Hindlimb muscle (tissue), 1 donor: ENCODE measurements around the gene RAB3C. TPM values are rescaled to one million over a fixed set of nuclear protein-coding genes. Genes with fewer than 3 reads are reported as not detected.
A peak's percentile ranks its signal among the peaks of the same experiment; 100 is the strongest.
"Not testable (repeated sequence)": the region's sequence is repeated elsewhere in the genome, so short reads cannot be mapped to it uniquely, and the experiment has no call there.

Experiments used
- DNase-seq: peaks from one replicate; pipeline ENCODE4 v3.0.0-alpha.2; 2013
- polyA plus RNA-seq: library from polyadenylated mRNA; unstranded; fragments of 120-200 nt; gene quantifications from one replicate; pipeline ENCODE4 v1.2.1, GENCODE V29; 2013; ENCODE audit not compliant: insufficient read length

Gene RAB3C
- polyA plus RNA-seq, 1 donor = 0.43 TPM

- DNase-seq = no peak
Observed at GRCh38 chr5:58677650-58678049, 94.8 kb downstream of the RAB3C start.

- DNase-seq = no peak
Observed at GRCh38 chr5:58680503-58680902, 97.6 kb downstream of the RAB3C start.

GRCh38 chr5:58681943-58682342 lies 99.1 kb downstream of the RAB3C start:
- DNase-seq = no peak

GRCh38 chr5:58683567-58683966 lies 100.7 kb downstream of the RAB3C start:
- DNase-seq = no peak

GRCh38 chr5:58687079-58687478 lies 104.2 kb downstream of the RAB3C start:
- DNase-seq = no peak

GRCh38 chr5:58687595-58687994 lies 104.7 kb downstream of the RAB3C start:
- no peak for DNase-seq

GRCh38 chr5:58699088-58699761 lies 116.3 kb downstream of the RAB3C start:
- DNase-seq = not testable (repeated sequence)

GRCh38 chr5:58699762-58700118 lies 116.9 kb downstream of the RAB3C start:
- no peak for DNase-seq

- DNase-seq = no peak
Observed at GRCh38 chr5:58703925-58704555, 121.2 kb downstream of the RAB3C start.

GRCh38 chr5:58706736-58707135 lies 123.9 kb downstream of the RAB3C start:
- peak; percentile 2 for DNase-seq

- DNase-seq = no peak
Observed at GRCh38 chr5:58708456-58708855, 125.6 kb downstream of the RAB3C start.

GRCh38 chr5:58710425-58710824 lies 127.5 kb downstream of the RAB3C start:
- not testable (repeated sequence) for DNase-seq

GRCh38 chr5:58710871-58711270 lies 128.0 kb downstream of the RAB3C start:
- DNase-seq = no peak

GRCh38 chr5:58711965-58712364 lies 129.1 kb downstream of the RAB3C start:
- DNase-seq = no peak

- DNase-seq = no peak
Observed at GRCh38 chr5:58714046-58714445, 131.2 kb downstream of the RAB3C start.

GRCh38 chr5:58715997-58716656 lies 133.3 kb downstream of the RAB3C start:
- no peak for DNase-seq

GRCh38 chr5:58716713-58717112 lies 133.8 kb downstream of the RAB3C start:
- DNase-seq = no peak

- DNase-seq = no peak
Observed at GRCh38 chr5:58717303-58718007, 134.6 kb downstream of the RAB3C start.

- DNase-seq = no peak
Observed at GRCh38 chr5:58718269-58718978, 135.5 kb downstream of the RAB3C start.

- DNase-seq = no peak
Observed at GRCh38 chr5:58722160-58722559, 139.3 kb downstream of the RAB3C start.

- no peak for DNase-seq
Observed at GRCh38 chr5:58724992-58725391, 142.1 kb downstream of the RAB3C start.

- no peak for DNase-seq
Observed at GRCh38 chr5:58731641-58732040, 148.8 kb downstream of the RAB3C start.

- no peak for DNase-seq
Observed at GRCh38 chr5:58735637-58736036, 152.8 kb downstream of the RAB3C start.
